Lower leg skin (tissue), 3 donors: Measurements from ENCODE around the gene DOCK1.

Experiments
- POLR2A ChIP-seq, 2 donors: fragments of 450-650 bp; IDR thresholded peaks; one replicate each; pipeline ENCODE4 v1.6.1; 2016 to 2017; ENCODE audit warnings: antibody characterized with exemption in 2 of 2, mild to moderate bottlenecking in 1 of 2, moderate library complexity in 1 of 2
- TF ChIP-seq, protein P1 (sequence below), 3 donors: fragments of 450-650 bp; IDR thresholded peaks; one replicate each; pipeline ENCODE4 v1.5.1; 2016; ENCODE audit warnings: antibody characterized with exemption in 3 of 3, mild to moderate bottlenecking in 3 of 3, moderate library complexity in 2 of 3

DNA sequence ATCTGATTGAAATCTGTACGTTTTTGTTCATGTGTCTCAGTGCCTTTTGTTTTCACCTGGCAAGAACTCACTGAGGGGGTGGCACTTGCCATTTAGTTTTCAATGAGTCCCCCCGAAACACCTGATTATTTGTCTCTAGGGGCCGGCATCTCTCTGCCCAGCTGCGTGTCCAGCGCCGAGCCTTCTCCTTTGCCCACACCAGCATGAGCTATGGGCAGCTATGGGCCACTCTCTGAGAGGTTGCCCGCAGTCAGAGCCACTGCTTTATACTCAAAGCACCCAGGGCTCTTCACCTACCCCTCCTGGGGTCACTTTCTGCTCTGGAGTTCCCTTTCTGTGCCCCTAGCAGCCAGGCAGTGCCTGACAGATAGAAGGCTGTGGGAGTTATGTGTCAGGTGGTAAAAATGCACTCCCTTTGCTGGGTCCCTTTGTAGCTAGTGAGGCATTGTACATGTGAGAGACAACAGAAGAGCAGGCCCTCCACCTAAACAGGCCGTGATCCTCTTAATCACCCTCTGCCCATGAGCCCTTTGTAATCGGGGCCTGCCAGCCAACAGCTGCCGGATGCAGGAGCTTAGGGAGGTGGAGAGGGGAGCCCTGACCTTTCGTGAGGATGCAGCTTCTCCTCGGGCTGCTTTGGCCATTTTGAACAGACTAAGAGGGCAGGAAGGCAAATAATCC, 510.8 kb downstream of the DOCK1 start:
- TF ChIP-seq, protein P1, sequence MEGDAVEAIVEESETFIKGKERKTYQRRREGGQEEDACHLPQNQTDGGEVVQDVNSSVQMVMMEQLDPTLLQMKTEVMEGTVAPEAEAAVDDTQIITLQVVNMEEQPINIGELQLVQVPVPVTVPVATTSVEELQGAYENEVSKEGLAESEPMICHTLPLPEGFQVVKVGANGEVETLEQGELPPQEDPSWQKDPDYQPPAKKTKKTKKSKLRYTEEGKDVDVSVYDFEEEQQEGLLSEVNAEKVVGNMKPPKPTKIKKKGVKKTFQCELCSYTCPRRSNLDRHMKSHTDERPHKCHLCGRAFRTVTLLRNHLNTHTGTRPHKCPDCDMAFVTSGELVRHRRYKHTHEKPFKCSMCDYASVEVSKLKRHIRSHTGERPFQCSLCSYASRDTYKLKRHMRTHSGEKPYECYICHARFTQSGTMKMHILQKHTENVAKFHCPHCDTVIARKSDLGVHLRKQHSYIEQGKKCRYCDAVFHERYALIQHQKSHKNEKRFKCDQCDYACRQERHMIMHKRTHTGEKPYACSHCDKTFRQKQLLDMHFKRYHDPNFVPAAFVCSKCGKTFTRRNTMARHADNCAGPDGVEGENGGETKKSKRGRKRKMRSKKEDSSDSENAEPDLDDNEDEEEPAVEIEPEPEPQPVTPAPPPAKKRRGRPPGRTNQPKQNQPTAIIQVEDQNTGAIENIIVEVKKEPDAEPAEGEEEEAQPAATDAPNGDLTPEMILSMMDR (IDR thresholded peaks at IDR 0.05): no peak
- TF ChIP-seq POLR2A (IDR thresholded peaks at IDR 0.05): no peak
